ENCODE data around the gene LRRC26.

The LRRC26 gene

DNA sequence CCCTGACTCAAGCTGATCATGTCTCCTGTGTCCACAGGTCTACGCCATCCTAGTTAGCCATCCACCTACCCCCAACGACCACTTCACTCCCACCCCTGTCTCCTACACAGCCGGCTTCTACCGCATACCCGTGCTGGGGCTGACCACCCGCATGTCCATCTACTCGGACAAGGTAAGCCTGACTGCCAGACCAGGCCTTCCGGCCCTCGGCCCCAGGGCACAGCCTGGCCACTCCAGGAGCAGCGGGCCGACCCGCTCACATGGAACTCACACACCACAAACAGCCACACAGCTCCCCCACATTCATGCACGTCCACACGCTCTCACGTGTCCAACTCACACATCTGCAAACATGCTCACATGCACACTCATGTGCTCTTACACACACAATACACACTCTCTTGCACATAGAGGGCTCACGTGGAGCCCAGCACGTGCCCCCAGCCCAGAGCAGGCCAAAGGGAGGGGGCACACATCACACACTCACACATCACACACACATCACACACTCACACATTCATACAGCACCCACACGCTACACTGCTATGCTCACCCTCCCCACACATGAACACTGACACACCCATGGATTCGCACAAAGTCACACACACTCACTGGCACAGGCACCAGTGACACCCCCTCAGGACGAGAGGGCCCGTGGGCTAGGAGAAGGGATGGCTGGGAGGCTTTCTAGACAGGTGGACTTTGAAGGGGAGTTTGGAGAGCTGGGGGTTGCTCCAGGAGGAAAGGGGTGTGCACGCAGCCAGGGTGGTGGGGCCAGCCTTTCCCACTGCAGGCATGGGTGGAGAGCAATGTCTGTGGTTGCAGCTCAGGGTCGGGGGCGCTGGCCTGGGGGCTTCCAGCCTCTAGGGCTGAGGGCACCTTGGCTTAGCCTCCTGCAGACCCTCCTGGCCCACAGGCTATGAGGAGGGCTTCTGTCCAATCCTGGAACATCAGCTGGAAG lies 27.6 kb downstream of the LRRC26 start:
- H3K27me3 ChIP-seq: peaks cover 89% of the 10 kb centered on the region
- no peaks in the 10 kb centered on the region for H3K9me3 ChIP-seq
- H3K27ac ChIP-seq: no peak overlapping the region
- H3K4me1 ChIP-seq (ENCODE audit: control insufficient read depth in 1 of 2, insufficient read depth in 1 of 2, low read depth in 1 of 2, low read length in 1 of 2): no peaks in the 10 kb centered on the region
- no peak overlapping the region for H3K4me3 ChIP-seq (ENCODE audit: low read depth in 1 of 2, low read length in 1 of 2)
- H3K36me3 ChIP-seq: no peaks in the 10 kb centered on the region
- TF ChIP-seq, protein P1, sequence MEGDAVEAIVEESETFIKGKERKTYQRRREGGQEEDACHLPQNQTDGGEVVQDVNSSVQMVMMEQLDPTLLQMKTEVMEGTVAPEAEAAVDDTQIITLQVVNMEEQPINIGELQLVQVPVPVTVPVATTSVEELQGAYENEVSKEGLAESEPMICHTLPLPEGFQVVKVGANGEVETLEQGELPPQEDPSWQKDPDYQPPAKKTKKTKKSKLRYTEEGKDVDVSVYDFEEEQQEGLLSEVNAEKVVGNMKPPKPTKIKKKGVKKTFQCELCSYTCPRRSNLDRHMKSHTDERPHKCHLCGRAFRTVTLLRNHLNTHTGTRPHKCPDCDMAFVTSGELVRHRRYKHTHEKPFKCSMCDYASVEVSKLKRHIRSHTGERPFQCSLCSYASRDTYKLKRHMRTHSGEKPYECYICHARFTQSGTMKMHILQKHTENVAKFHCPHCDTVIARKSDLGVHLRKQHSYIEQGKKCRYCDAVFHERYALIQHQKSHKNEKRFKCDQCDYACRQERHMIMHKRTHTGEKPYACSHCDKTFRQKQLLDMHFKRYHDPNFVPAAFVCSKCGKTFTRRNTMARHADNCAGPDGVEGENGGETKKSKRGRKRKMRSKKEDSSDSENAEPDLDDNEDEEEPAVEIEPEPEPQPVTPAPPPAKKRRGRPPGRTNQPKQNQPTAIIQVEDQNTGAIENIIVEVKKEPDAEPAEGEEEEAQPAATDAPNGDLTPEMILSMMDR (IDR thresholded peaks at IDR 0.05): no peak

DNA sequence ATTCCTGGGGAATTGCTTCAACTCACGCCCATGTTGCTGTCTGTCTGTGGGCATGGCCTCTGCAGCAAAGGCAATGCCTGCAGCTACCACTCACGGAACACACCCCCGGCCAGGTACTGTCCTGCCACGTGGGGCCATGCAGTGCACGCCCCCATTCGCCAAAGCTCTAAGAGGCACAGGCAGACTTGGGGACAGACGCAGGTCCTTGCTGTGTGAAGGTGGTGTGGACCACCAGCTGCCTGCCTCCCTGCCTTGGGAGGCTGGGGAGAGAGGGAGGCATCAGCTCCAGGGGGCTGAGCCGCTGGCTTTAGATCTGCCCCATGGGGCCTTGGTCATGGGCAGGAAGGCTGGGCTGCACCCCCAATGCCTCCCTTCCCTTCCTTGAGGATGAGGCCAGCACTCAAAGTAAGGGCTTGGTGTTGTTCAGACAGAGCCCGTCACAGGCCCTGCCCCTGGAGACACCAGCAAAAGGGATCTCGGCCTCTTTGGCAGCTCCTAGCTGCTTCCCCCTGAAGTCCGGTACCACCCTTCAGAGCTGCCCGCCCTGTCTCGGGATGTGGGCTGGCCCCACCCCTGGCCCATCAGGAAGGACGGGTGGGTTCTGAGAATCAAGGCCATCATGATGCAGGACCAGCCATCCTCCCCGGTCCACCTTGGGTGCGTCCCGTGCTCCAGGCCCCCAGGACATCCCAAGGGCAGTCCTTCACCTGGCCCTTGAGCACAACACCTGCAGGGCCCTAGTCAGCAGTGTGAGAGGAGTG lies 28.6 kb downstream of the LRRC26 start:
- Histone ChIP-seq H3K27me3 (peaks cover 89% of the 10 kb centered on the region), H3K27ac (no peak overlapping the region), H3K4me3 (ENCODE audit: low read depth in 1 of 2, low read length in 1 of 2) (no peak overlapping the region), H3K36me3 (no peaks in the 10 kb centered on the region), H3K4me1 (ENCODE audit: control insufficient read depth in 1 of 2, insufficient read depth in 1 of 2, low read depth in 1 of 2, low read length in 1 of 2) (no peaks in the 10 kb centered on the region), H3K9me3 (no peaks in the 10 kb centered on the region)
- TF ChIP-seq, protein P1 (IDR thresholded peaks at IDR 0.05): no peak

DNA sequence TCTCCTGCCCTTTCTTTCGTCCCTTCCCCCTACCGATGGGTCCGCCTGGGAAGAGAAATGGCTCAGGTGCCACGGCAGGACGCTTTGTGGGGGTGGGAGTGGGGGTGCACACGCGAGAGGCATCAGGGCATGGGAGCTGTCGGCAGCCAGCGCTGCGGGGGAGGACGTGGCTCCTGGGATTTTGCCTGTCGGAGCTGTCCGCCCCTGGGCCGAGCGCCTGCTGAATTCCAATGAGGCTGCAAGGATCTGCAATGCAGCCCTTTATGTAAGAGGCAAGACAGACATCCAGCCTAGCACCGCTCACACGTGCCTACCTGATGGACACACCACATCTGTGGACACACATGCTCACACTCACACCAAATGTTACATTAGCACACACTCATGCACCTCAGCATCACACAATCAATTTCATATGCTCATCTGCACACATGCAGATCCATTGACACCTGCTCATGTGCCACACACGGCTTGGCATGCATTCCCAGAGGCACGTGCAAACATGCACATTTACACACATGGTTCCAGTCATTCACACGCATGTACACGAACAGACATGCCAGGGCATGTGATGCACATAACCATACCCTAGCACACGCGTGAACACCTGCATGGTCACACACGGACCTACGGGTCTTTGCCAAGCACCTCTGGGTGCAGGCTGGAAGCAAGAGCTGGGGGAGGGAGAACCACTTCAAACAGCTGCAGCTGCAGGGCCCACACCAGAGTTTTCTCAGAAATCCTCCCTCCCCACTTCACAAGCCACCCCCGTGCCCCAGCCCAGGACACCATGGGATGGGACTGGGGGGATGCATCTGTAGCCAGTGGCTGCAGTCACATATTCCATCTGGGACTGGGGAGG lies 29.5 kb downstream of the LRRC26 start:
- TF ChIP-seq, protein P1 (IDR thresholded peaks at IDR 0.05): no peak

DNA sequence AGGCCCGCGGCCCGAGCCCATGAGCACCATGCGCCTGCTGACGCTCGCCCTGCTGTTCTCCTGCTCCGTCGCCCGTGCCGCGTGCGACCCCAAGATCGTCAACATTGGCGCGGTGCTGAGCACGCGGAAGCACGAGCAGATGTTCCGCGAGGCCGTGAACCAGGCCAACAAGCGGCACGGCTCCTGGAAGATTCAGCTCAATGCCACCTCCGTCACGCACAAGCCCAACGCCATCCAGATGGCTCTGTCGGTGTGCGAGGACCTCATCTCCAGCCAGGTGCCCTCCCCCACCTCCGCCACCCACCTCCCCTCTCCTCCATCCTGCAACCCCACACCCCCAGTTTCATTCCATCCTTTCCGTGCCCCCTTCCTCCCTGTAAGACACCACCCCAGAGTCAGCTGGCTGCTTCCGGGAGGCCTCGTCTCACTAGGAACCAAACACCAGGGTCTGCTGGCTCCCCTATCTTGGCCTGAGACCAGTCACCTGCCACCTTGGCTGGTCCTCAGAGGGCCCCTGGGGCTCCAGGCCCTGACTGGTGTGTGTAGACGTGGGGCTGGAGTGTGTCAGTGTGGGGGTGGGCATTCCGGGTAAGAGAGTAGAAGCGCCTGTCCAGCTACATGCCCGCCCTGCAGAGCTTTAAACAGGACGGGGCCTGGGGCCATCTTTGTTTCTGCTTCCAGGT lies 30.2 kb downstream of the LRRC26 start:
- Histone ChIP-seq H3K27me3 (peaks cover 97% of the 10 kb centered on the region), H3K9me3 (no peaks in the 10 kb centered on the region), H3K4me1 (ENCODE audit: control insufficient read depth in 1 of 2, insufficient read depth in 1 of 2, low read depth in 1 of 2, low read length in 1 of 2) (no peaks in the 10 kb centered on the region), H3K4me3 (ENCODE audit: low read depth in 1 of 2, low read length in 1 of 2) (no peak overlapping the region), H3K27ac (no peak overlapping the region), H3K36me3 (no peaks in the 10 kb centered on the region)
- TF ChIP-seq, protein P1 (IDR thresholded peaks at IDR 0.05): no peak

More for the DNA sequence above, 29.5 kb downstream of the LRRC26 start:
- Histone ChIP-seq H3K4me3 (ENCODE audit: low read depth in 1 of 2, low read length in 1 of 2) (no peak overlapping the region), H3K36me3 (no peaks in the 10 kb centered on the region), H3K9me3 (no peaks in the 10 kb centered on the region), H3K27ac (no peak overlapping the region), H3K4me1 (ENCODE audit: control insufficient read depth in 1 of 2, insufficient read depth in 1 of 2, low read depth in 1 of 2, low read length in 1 of 2) (no peaks in the 10 kb centered on the region), H3K27me3 (peaks cover 89% of the 10 kb centered on the region)
